ENCODE results near the gene SCOC. TPM values are rescaled to one million over a fixed set of nuclear protein-coding genes. Genes with fewer than 3 reads are reported as not detected.

SCOC gene
- total and polyA plus RNA-seq, 2 donors (not counting 3 experiments of a cell fraction or from before 2014, with no cell fraction given), result 12.3 to 38.3 TPM

- FAIRE-seq (no peak), DNase-seq (ENCODE audit: low read depth, low spot score) (no peak)
- Histone ChIP-seq H3K9me1 (replicated peaks; ENCODE audit: control insufficient read depth, extremely low read depth, insufficient read depth, low read length) (no peaks in the 10 kb centered on the region), H3K9me3 (replicated peaks; ENCODE audit: control insufficient read depth, insufficient read depth, low read length) (no peaks in the 10 kb centered on the region), H3K4me1 (ENCODE audit: control insufficient read depth, extremely low read depth, insufficient read depth, low read length) (no peaks in the 10 kb centered on the region), H3K36me3 (ENCODE audit: control insufficient read depth in 2 of 2, extremely low read depth in 1 of 2, insufficient read depth in 2 of 2, low read length in 2 of 2) (no peaks in the 10 kb centered on the region), H3K79me2 (ENCODE audit: control insufficient read depth, insufficient read depth, low read length) (no peaks in the 10 kb centered on the region), H4K20me1 (replicated peaks; ENCODE audit: control insufficient read depth, extremely low read depth, insufficient read depth, low read length) (no peaks in the 10 kb centered on the region), H3K4me3 (replicated peaks in 1 of 3; ENCODE audit: insufficient read depth in 1 of 3, low read depth in 1 of 3, low read length in 3 of 3) (no peak overlapping the region), H2AFZ (ENCODE audit: low read depth, low read length) (no peak overlapping the region), H3K4me2 (ENCODE audit: insufficient read depth, low read length) (no peak overlapping the region), H3K27me3 (ENCODE audit: control insufficient read depth in 2 of 2, insufficient read depth in 2 of 2, low read length in 2 of 2) (no peaks in the 10 kb centered on the region), H3K27ac (ENCODE audit: insufficient read depth, low read depth, low read length) (no peak overlapping the region), H3K9ac (replicated peaks; ENCODE audit: extremely low read depth, insufficient read depth, low read length) (no peak overlapping the region)
- TF ChIP-seq POLR2AphosphoS5 (IDR thresholded peaks at IDR 0.05; ENCODE audit: insufficient read depth, low read depth, low read length) (no peak), MAX (IDR thresholded peaks at IDR 0.05; ENCODE audit: insufficient read depth, insufficient read length) (no peak), MYC (IDR thresholded peaks at IDR 0.05; ENCODE audit: low read depth, low read length) (no peak), CTCF (IDR thresholded peaks at IDR 0.05; ENCODE audit: extremely low read depth in 1 of 2, insufficient read depth in 1 of 2, low read depth in 1 of 2, low read length in 2 of 2) (no peak), EZH2 (IDR thresholded peaks at IDR 0.05; ENCODE audit: borderline replicate concordance, low read depth, low read length, severe bottlenecking) (no peak), FOS (IDR thresholded peaks at IDR 0.05; ENCODE audit: borderline replicate concordance, insufficient read depth, low read length) (no peak), POLR2A (IDR thresholded peaks at IDR 0.05; ENCODE audit: low read depth, low read length) (no peak), GATA2 (IDR thresholded peaks at IDR 0.05; ENCODE audit: insufficient read depth, insufficient read length, low read depth, low read length) (no peak), JUN (IDR thresholded peaks at IDR 0.05; ENCODE audit: borderline replicate concordance, insufficient read depth, insufficient read length, low read depth) (no peak)
- intact Hi-C loops (cut with micrococcal nuclease) (no loop called here), dilution Hi-C loops (cut with MboI; ENCODE audit: extremely low pct_ligation_motif_present, low sequenced_read_pairs) (no loop called here)
- no TSS peak for BruUV-seq (replicated peaks)
- ChIA-PET POLR2A (no interaction called here), CTCF (interaction anchor here (1.2 kb wide), 1 partner anchor 273 kb away, joined by 3 read pairs; no protein-coding TSS in a partner anchor)
Observed at GRCh38 chr4:140336730-140337129, 36.7 kb upstream of the SCOC start.

Measured in endothelial cell of umbilical vein (primary cell).